HEK293 (cell line): ENCODE measurements around the gene COX5A.

Source experiments
- ATF2 ChIP-seq: fragments of 450-650 bp; formaldehyde crosslinking; IDR thresholded peaks from 2 replicates; pipeline ENCODE4 v1.5.1; 2016; ENCODE audit warnings: missing biosample characterization, missing genetic modification characterization, low read depth
- EGR2 ChIP-seq: fragments of 450-650 bp; formaldehyde crosslinking; IDR thresholded peaks from 2 replicates; pipeline ENCODE4 v1.5.1; 2016; ENCODE audit warnings: low read depth, missing biosample characterization, missing genetic modification characterization
- KLF10 ChIP-seq: fragments of 450-650 bp; IDR thresholded peaks from 2 replicates; pipeline ENCODE4 v1.5.1; 2018; ENCODE audit warnings: missing biosample characterization, mild to moderate bottlenecking, missing genetic modification characterization
- KLF16 ChIP-seq: fragments of 450-650 bp; formaldehyde crosslinking; IDR thresholded peaks from 2 replicates; pipeline ENCODE4 v1.5.1; 2017; ENCODE audit warnings: missing biosample characterization, missing genetic modification characterization
- KLF7 ChIP-seq: fragments of 450-650 bp; formaldehyde crosslinking; IDR thresholded peaks from 2 replicates; pipeline ENCODE4 v1.5.1; 2016; ENCODE audit warnings: missing biosample characterization, missing genetic modification characterization, borderline replicate concordance
- KLF8 ChIP-seq: fragments of 450-650 bp; formaldehyde crosslinking; IDR thresholded peaks from 2 replicates; pipeline ENCODE4 v1.5.1; 2016; ENCODE audit warnings: missing biosample characterization, missing genetic modification characterization
- OVOL3 ChIP-seq: fragments of 450-650 bp; formaldehyde crosslinking; IDR thresholded peaks from 2 replicates; pipeline ENCODE4 v1.5.1; 2016; ENCODE audit warnings: missing biosample characterization, missing genetic modification characterization
- PRDM10 ChIP-seq: fragments of 450-650 bp; formaldehyde crosslinking; IDR thresholded peaks from 2 replicates; pipeline ENCODE4 v1.5.1; 2016; ENCODE audit warnings: missing biosample characterization, missing genetic modification characterization
- PRDM4 ChIP-seq: fragments of 450-650 bp; formaldehyde crosslinking; IDR thresholded peaks from 2 replicates; pipeline ENCODE4 v1.5.1; 2017; ENCODE audit warnings: missing biosample characterization, missing genetic modification characterization
- SP2 ChIP-seq: fragments of 450-650 bp; formaldehyde crosslinking; IDR thresholded peaks from 2 replicates; pipeline ENCODE4 v1.5.1; 2016; ENCODE audit warnings: missing biosample characterization, missing genetic modification characterization
- TRIM28 ChIP-seq: IDR thresholded peaks from 2 replicates; pipeline ENCODE4 v1.6.1; 2011; ENCODE audit warnings: low read length, control low read depth, borderline replicate concordance
- YY1 ChIP-seq: fragments of 450-650 bp; formaldehyde crosslinking; IDR thresholded peaks from 2 replicates; pipeline ENCODE4 v1.5.1; 2018; ENCODE audit warnings: missing biosample characterization, missing genetic modification characterization
- ZBTB7A ChIP-seq: fragments of 450-650 bp; formaldehyde crosslinking; IDR thresholded peaks from 2 replicates; pipeline ENCODE4 v1.5.1; 2016; ENCODE audit warnings: low read depth, missing biosample characterization, missing genetic modification characterization
- ZEB2 ChIP-seq: fragments of 450-650 bp; formaldehyde crosslinking; IDR thresholded peaks from 2 replicates; pipeline ENCODE4 v1.5.1; 2016; ENCODE audit warnings: missing biosample characterization, missing genetic modification characterization
- ZIC2 ChIP-seq: fragments of 450-650 bp; formaldehyde crosslinking; IDR thresholded peaks from 2 replicates; pipeline ENCODE4 v1.5.1; 2016; ENCODE audit warnings: missing biosample characterization, missing genetic modification characterization
- ZNF114 ChIP-seq: fragments of 450-650 bp; formaldehyde crosslinking; IDR thresholded peaks from 2 replicates; pipeline ENCODE4 v1.5.0; 2017; ENCODE audit warnings: missing biosample characterization, missing genetic modification characterization
- ZNF266 ChIP-seq: fragments of 450-650 bp; formaldehyde crosslinking; IDR thresholded peaks from 2 replicates; pipeline ENCODE4 v1.5.1; 2016; ENCODE audit warnings: missing biosample characterization, missing genetic modification characterization, low read depth
- ZNF292 ChIP-seq: fragments of 450-650 bp; formaldehyde crosslinking; IDR thresholded peaks from 2 replicates; pipeline ENCODE4 v1.5.1; 2016; ENCODE audit warnings: low read depth, missing biosample characterization, missing genetic modification characterization, borderline replicate concordance
- ZNF37A ChIP-seq: fragments of 450-650 bp; IDR thresholded peaks from 2 replicates; pipeline ENCODE4 v1.5.1; 2018; ENCODE audit warnings: missing biosample characterization, missing genetic modification characterization
- ZNF510 ChIP-seq: fragments of 450-650 bp; formaldehyde crosslinking; IDR thresholded peaks from 2 replicates; pipeline ENCODE4 v1.5.1; 2018; ENCODE audit warnings: mild to moderate bottlenecking, missing genetic modification characterization, missing biosample characterization; ENCODE audit not compliant: insufficient replicate concordance
- ZNF521 ChIP-seq: fragments of 450-650 bp; formaldehyde crosslinking; IDR thresholded peaks from 2 replicates; pipeline ENCODE4 v1.5.1; 2017; ENCODE audit warnings: missing biosample characterization, mild to moderate bottlenecking, missing genetic modification characterization
- ZNF548 ChIP-seq: fragments of 450-650 bp; formaldehyde crosslinking; IDR thresholded peaks from 2 replicates; pipeline ENCODE4 v1.5.1; 2016; ENCODE audit warnings: missing biosample characterization, missing genetic modification characterization
- ZNF560 ChIP-seq: fragments of 450-650 bp; formaldehyde crosslinking; IDR thresholded peaks from 2 replicates; pipeline ENCODE4 v1.5.1; 2017; ENCODE audit warnings: missing biosample characterization, missing genetic modification characterization, borderline replicate concordance
- ZNF645 ChIP-seq: fragments of 450-650 bp; formaldehyde crosslinking; IDR thresholded peaks from 2 replicates; pipeline ENCODE4; 2016; ENCODE audit warnings: missing biosample characterization, missing genetic modification characterization
- ZNF654 ChIP-seq: fragments of 450-650 bp; formaldehyde crosslinking; IDR thresholded peaks from 2 replicates; pipeline ENCODE4 v1.5.1; 2016; ENCODE audit warnings: low read depth, missing biosample characterization, missing genetic modification characterization
- ZNF677 ChIP-seq: fragments of 450-650 bp; IDR thresholded peaks from 2 replicates; pipeline ENCODE4 v1.5.0; 2018; ENCODE audit warnings: missing biosample characterization, mild to moderate bottlenecking, missing genetic modification characterization, moderate library complexity
- ZNF704 ChIP-seq: fragments of 450-650 bp; formaldehyde crosslinking; IDR thresholded peaks from 2 replicates; pipeline ENCODE4 v1.5.1; 2016; ENCODE audit warnings: missing biosample characterization, missing genetic modification characterization
- ZNF747 ChIP-seq: fragments of 450-650 bp; formaldehyde crosslinking; IDR thresholded peaks from 2 replicates; pipeline ENCODE4 v1.5.1; 2016; ENCODE audit warnings: missing biosample characterization, missing genetic modification characterization
- ZNF785 ChIP-seq: fragments of 450-650 bp; formaldehyde crosslinking; IDR thresholded peaks from 2 replicates; pipeline ENCODE4 v1.5.1; 2016; ENCODE audit warnings: missing biosample characterization, missing genetic modification characterization
- ZSCAN16 ChIP-seq: fragments of 450-650 bp; formaldehyde crosslinking; IDR thresholded peaks from 2 replicates; pipeline ENCODE4 v1.5.1; 2016; ENCODE audit warnings: missing biosample characterization, missing genetic modification characterization
- ZXDB ChIP-seq: fragments of 450-650 bp; formaldehyde crosslinking; IDR thresholded peaks from 2 replicates; pipeline ENCODE4 v1.5.1; 2016; ENCODE audit warnings: missing biosample characterization, missing genetic modification characterization

Gene COX5A

GRCh38 chr15:74889883-74890664, 47.8 kb downstream of the COX5A start, which contains the start of gene MPI (continued):
- TF ChIP-seq PRDM10 (tag by site-specific recombination) (peak; percentile 73), ZNF747 (no peak), KLF8 (tag by site-specific recombination) (peak; percentile 92), ZSCAN16 (tag by site-specific recombination) (0 out of 2 replicates have a peak, but pooled peaks have one; percentile 31), ZNF677 (tag by site-specific recombination) (no peak), SP2 (tag by site-specific recombination) (peak; percentile 49), ZEB2 (tag by site-specific recombination) (peak; percentile 75), OVOL3 (tag by site-specific recombination) (0 out of 2 replicates have a peak, but pooled peaks have one; percentile 69), KLF7 (tag by site-specific recombination) (peak; percentile 74; the same call in 1 of the 2 replicates), ZNF704 (tag by site-specific recombination) (no peak), EGR2 (no peak), ZXDB (tag by site-specific recombination) (peak; percentile 99), ZNF292 (tag by site-specific recombination) (no peak), ZNF560 (no peak), ZNF548 (tag by site-specific recombination) (no peak), PRDM4 (tag by site-specific recombination) (0 out of 2 replicates have a peak, but pooled peaks have one; percentile 25), ZIC2 (tag by site-specific recombination) (peak; percentile 28; the same call in 1 of the 2 replicates), KLF10 (peak; percentile 51), TRIM28 (no peak), ZBTB7A (peak; percentile 89), ZNF114 (tag by site-specific recombination) (no peak), ATF2 (tag by site-specific recombination) (no peak), KLF16 (tag by site-specific recombination) (peak; percentile 89), ZNF645 (0 out of 2 replicates have a peak, but pooled peaks have one; percentile 54), ZNF37A (tag by site-specific recombination) (no peak), ZNF654 (tag by site-specific recombination) (no peak), ZNF785 (tag by site-specific recombination) (no peak), ZNF266 (no peak), ZNF521 (tag by site-specific recombination) (no peak), YY1 (tag by site-specific recombination) (peak; percentile 99), ZNF510 (tag by site-specific recombination) (no peak)
